ENCODE measurements around the gene IARS2. TPM values are rescaled to one million over a fixed set of nuclear protein-coding genes. Genes with fewer than 3 reads are reported as not detected.
A peak's percentile ranks its signal among the peaks of the same experiment; 100 is the strongest.

The IARS2 gene
- total RNA-seq, 1 experiment from 2014 or later, result 72.9 TPM

- Histone ChIP-seq H3K14ac (ENCODE audit: insufficient read depth, low read length) (no peak overlapping the region), H3K4me1 (ENCODE audit: insufficient read depth, low read length) (no peaks in the 10 kb centered on the region), H4K91ac (ENCODE audit: insufficient read length, low read depth, low read length) (no peak overlapping the region), H3K9ac (ENCODE audit: extremely low read depth, insufficient read length, low read length) (no peak overlapping the region), H2AFZ (ENCODE audit: low read length) (no peak overlapping the region), H4K20me1 (ENCODE audit: control insufficient read depth, insufficient read depth, insufficient read length) (no peaks in the 10 kb centered on the region), H3T11ph (ENCODE audit: low read length) (no peak overlapping the region), H2AK5ac (ENCODE audit: insufficient read length, low read length) (no peak overlapping the region), H2BK5ac (ENCODE audit: insufficient read length, low read length) (no peak overlapping the region), H3K4ac (ENCODE audit: low read depth, low read length) (no peak overlapping the region), H3K23ac (ENCODE audit: insufficient read length, low read depth, low read length) (no peak overlapping the region), H3K79me1 (ENCODE audit: insufficient read depth, low read depth, low read length, poor library complexity, severe bottlenecking) (no peaks in the 10 kb centered on the region), H3K23me2 (ENCODE audit: insufficient read length, low read depth, low read length, poor library complexity, severe bottlenecking) (no peaks in the 10 kb centered on the region), H2BK15ac (ENCODE audit: low read depth, low read length) (no peak overlapping the region), H3K27ac (ENCODE audit: insufficient read length, low read depth, low read length) (no peak overlapping the region), H2BK120ac (ENCODE audit: low read depth, low read length, poor library complexity, severe bottlenecking) (no peak overlapping the region), H4K8ac (replicated peaks; ENCODE audit: insufficient read length, low read depth, low read length) (no peak overlapping the region), H3K79me2 (ENCODE audit: insufficient read depth, low read length) (no peaks in the 10 kb centered on the region), H2BK20ac (ENCODE audit: low read depth, low read length, poor library complexity, severe bottlenecking) (no peak overlapping the region), H3K9me3 (ENCODE audit: control insufficient read depth, low read depth, low read length) (no peaks in the 10 kb centered on the region), H3K18ac (ENCODE audit: insufficient read length, low read depth, low read length) (no peak overlapping the region), H2BK12ac (ENCODE audit: insufficient read length, low read depth, low read length) (no peak overlapping the region), H3K56ac (ENCODE audit: insufficient read length, low read depth, low read length) (no peak overlapping the region), H3K4me2 (ENCODE audit: insufficient read depth, insufficient read length, low read length) (no peak overlapping the region), H3K27me3 (ENCODE audit: insufficient read depth, low read length) (no peaks in the 10 kb centered on the region), H4K5ac (ENCODE audit: insufficient read length, low read depth, low read length) (no peak overlapping the region)
- Mint-ChIP-seq H3K36me3 (ENCODE audit: insufficient read depth in 1 of 3, low read depth in 3 of 3) (peaks cover 14 to 43% (median 27%) of the 10 kb centered on the region in 3 experiments; a peak in 6 of 7 replicates), H3K4me3 (no peak overlapping the region), H3K4me1 (no peaks in the 10 kb centered on the region), H3K9me3 (no peaks in the 10 kb centered on the region), H3K27me3 (ENCODE audit: low read depth) (no peaks in the 10 kb centered on the region), H3K27ac (peak overlapping the region; percentile 10 to 64 (median 50); a peak in 3 of 7 replicates)
- no peak for DNase-seq
- no peak for TF ChIP-seq CTCF (conservative IDR thresholded peaks at IDR 0.05)
- no CpG with 5 or more reads among the region's 3 CpGs for WGBS (ENCODE audit: extremely low coverage, insufficient read length, low lambda C conversion rate)
These were observed 57.5 kb downstream of the IARS2 start for GRCh38 chr1:220151454-220151853.
